Activated T-cell treated with anti-CD3 and anti-CD28 coated beads, Interleukin-2, amount 50 U/mL, for 24 hours (primary cell): ENCODE results near the gene CTPS2.

Experiments
- DNase-seq: peaks from one replicate; pipeline ENCODE4 v3.0.0-alpha.2; 2020
- H3K27ac Mint-ChIP-seq: 2 replicates; pipeline ENCODE4 v1.8.0; 2020; ENCODE audit warnings: mild to moderate bottlenecking, mixed read lengths
- H3K27me3 Mint-ChIP-seq: 2 replicates; pipeline ENCODE4 v1.8.0; 2020; ENCODE audit warnings: mixed read lengths
- H3K36me3 Mint-ChIP-seq: 2 replicates; pipeline ENCODE4 v1.8.0; 2020; ENCODE audit warnings: low read depth, mixed read lengths
- H3K4me1 Mint-ChIP-seq: 2 replicates; pipeline ENCODE4 v1.8.0; 2020; ENCODE audit warnings: low read depth, mixed read lengths
- H3K4me3 Mint-ChIP-seq: 2 replicates; pipeline ENCODE4 v1.8.0; 2020; ENCODE audit warnings: mild to moderate bottlenecking, moderate library complexity, mixed read lengths
- H3K9me3 Mint-ChIP-seq: 2 replicates; pipeline ENCODE4 v1.8.0; 2020; ENCODE audit warnings: mixed read lengths

The CTPS2 gene

GRCh38 chrX:16658284-16658683 is 54.2 kb downstream of the CTPS2 start:
- DNase-seq: no peak
- Mint-ChIP-seq H3K4me3 (no peak overlapping the region), H3K4me1 (no peaks in the 10 kb centered on the region), H3K36me3 (no peaks in the 10 kb centered on the region), H3K27me3 (peaks cover 16% of the 10 kb centered on the region), H3K27ac (no peak overlapping the region), H3K9me3 (no peaks in the 10 kb centered on the region)

GRCh38 chrX:16654093-16654492 is 58.4 kb downstream of the CTPS2 start:
- H3K36me3 Mint-ChIP-seq: no peaks in the 10 kb centered on the region
- H3K27me3 Mint-ChIP-seq: peaks cover 29% of the 10 kb centered on the region
- DNase-seq: no peak
- H3K9me3 Mint-ChIP-seq: no peaks in the 10 kb centered on the region
- no peaks in the 10 kb centered on the region for H3K4me1 Mint-ChIP-seq
- no peak overlapping the region for H3K4me3 Mint-ChIP-seq
- no peak overlapping the region for H3K27ac Mint-ChIP-seq

- Mint-ChIP-seq H3K9me3 (no peaks in the 10 kb centered on the region), H3K4me3 (no peak overlapping the region), H3K4me1 (no peaks in the 10 kb centered on the region), H3K27ac (no peak overlapping the region), H3K36me3 (no peaks in the 10 kb centered on the region), H3K27me3 (peaks cover 32% of the 10 kb centered on the region)
- no peak for DNase-seq
These were observed 59.0 kb downstream of the CTPS2 start for GRCh38 chrX:16653424-16653823.

- no peak overlapping the region for H3K27ac Mint-ChIP-seq
- H3K36me3 Mint-ChIP-seq: no peaks in the 10 kb centered on the region
- no peak overlapping the region for H3K4me3 Mint-ChIP-seq
- H3K9me3 Mint-ChIP-seq: no peaks in the 10 kb centered on the region
- no peaks in the 10 kb centered on the region for H3K4me1 Mint-ChIP-seq
- H3K27me3 Mint-ChIP-seq: peaks cover 26% of the 10 kb centered on the region
- no peak for DNase-seq
These were observed 61.0 kb downstream of the CTPS2 start for GRCh38 chrX:16651391-16652024.

- Mint-ChIP-seq H3K27ac (no peak within 1 kb of the TSS), H3K27me3 (peaks cover 28% of the 10 kb centered on the region), H3K9me3 (no peaks in the 10 kb centered on the region), H3K4me1 (no peaks in the 10 kb centered on the region), H3K36me3 (no peaks in the 10 kb centered on the region), H3K4me3 (no peak within 1 kb of the TSS)
- DNase-seq: no peak
These were observed 62.6 kb downstream of the CTPS2 start, which contains the start of gene S100G for GRCh38 chrX:16649858-16650257. Gene S100G (plus strand): TSS chrX:16650158. CDS start chrX:16651007, 849 bp downstream.

GRCh38 chrX:16646366-16647138 is 65.9 kb downstream of the CTPS2 start:
- Mint-ChIP-seq H3K27me3 (peaks cover 27% of the 10 kb centered on the region), H3K27ac (no peak overlapping the region), H3K4me3 (no peak overlapping the region), H3K36me3 (no peaks in the 10 kb centered on the region), H3K4me1 (no peaks in the 10 kb centered on the region), H3K9me3 (no peaks in the 10 kb centered on the region)
- DNase-seq: no peak

- DNase-seq: no peak
These were observed 69.3 kb downstream of the CTPS2 start for GRCh38 chrX:16643176-16643575.

GRCh38 chrX:16640823-16641222 is 71.6 kb downstream of the CTPS2 start:
- Mint-ChIP-seq H3K9me3 (no peaks in the 10 kb centered on the region), H3K27me3 (peaks cover 17% of the 10 kb centered on the region), H3K36me3 (peaks cover 2% of the 10 kb centered on the region), H3K27ac (no peak overlapping the region), H3K4me3 (no peak overlapping the region), H3K4me1 (no peaks in the 10 kb centered on the region)
- no peak for DNase-seq

More at GRCh38 chrX:16643176-16643575, 69.3 kb downstream of the CTPS2 start:
- Mint-ChIP-seq H3K4me3 (no peak overlapping the region), H3K4me1 (no peaks in the 10 kb centered on the region), H3K9me3 (no peaks in the 10 kb centered on the region), H3K27ac (no peak overlapping the region), H3K27me3 (peaks cover 17% of the 10 kb centered on the region), H3K36me3 (no peaks in the 10 kb centered on the region)

- H3K4me3 Mint-ChIP-seq: no peak overlapping the region
- H3K4me1 Mint-ChIP-seq: no peaks in the 10 kb centered on the region
- no peak overlapping the region for H3K27ac Mint-ChIP-seq
- H3K36me3 Mint-ChIP-seq: peaks cover 2% of the 10 kb centered on the region
- no peak for DNase-seq
- no peaks in the 10 kb centered on the region for H3K9me3 Mint-ChIP-seq
- peaks cover 13% of the 10 kb centered on the region for H3K27me3 Mint-ChIP-seq
These were observed 72.5 kb downstream of the CTPS2 start for GRCh38 chrX:16639966-16640365.

- no peak for DNase-seq
- no peaks in the 10 kb centered on the region for H3K9me3 Mint-ChIP-seq
- H3K27ac Mint-ChIP-seq: no peak overlapping the region
- peaks cover 12% of the 10 kb centered on the region for H3K27me3 Mint-ChIP-seq
- H3K4me3 Mint-ChIP-seq: no peak overlapping the region
- peaks cover 2% of the 10 kb centered on the region for H3K4me1 Mint-ChIP-seq
- H3K36me3 Mint-ChIP-seq: peaks cover 2% of the 10 kb centered on the region
These were observed 73.9 kb downstream of the CTPS2 start for GRCh38 chrX:16638533-16638932.

GRCh38 chrX:16635596-16635995 is 76.9 kb downstream of the CTPS2 start:
- H3K4me1 Mint-ChIP-seq: peaks cover 2% of the 10 kb centered on the region
- H3K36me3 Mint-ChIP-seq: peaks cover 2% of the 10 kb centered on the region
- no peaks in the 10 kb centered on the region for H3K9me3 Mint-ChIP-seq
- no peak for DNase-seq
- H3K27me3 Mint-ChIP-seq: peaks cover 23% of the 10 kb centered on the region
- H3K27ac Mint-ChIP-seq: no peak overlapping the region
- H3K4me3 Mint-ChIP-seq: no peak overlapping the region

GRCh38 chrX:16635040-16635439 is 77.4 kb downstream of the CTPS2 start:
- DNase-seq: no peak
- Mint-ChIP-seq H3K27ac (no peak overlapping the region), H3K9me3 (no peaks in the 10 kb centered on the region), H3K4me3 (no peak overlapping the region), H3K4me1 (peaks cover 2% of the 10 kb centered on the region), H3K36me3 (peaks cover 2% of the 10 kb centered on the region), H3K27me3 (peaks cover 21% of the 10 kb centered on the region)

- H3K36me3 Mint-ChIP-seq: peaks cover 2% of the 10 kb centered on the region
- H3K4me3 Mint-ChIP-seq: no peak overlapping the region
- DNase-seq: no peak
- no peaks in the 10 kb centered on the region for H3K9me3 Mint-ChIP-seq
- peaks cover 26% of the 10 kb centered on the region for H3K27me3 Mint-ChIP-seq
- H3K27ac Mint-ChIP-seq: no peak overlapping the region
- peaks cover 2% of the 10 kb centered on the region for H3K4me1 Mint-ChIP-seq
These were observed 78.7 kb downstream of the CTPS2 start for GRCh38 chrX:16633754-16634153.

- H3K4me3 Mint-ChIP-seq: no peak overlapping the region
- H3K27me3 Mint-ChIP-seq: peaks cover 33% of the 10 kb centered on the region
- DNase-seq: no peak
- no peaks in the 10 kb centered on the region for H3K36me3 Mint-ChIP-seq
- peaks cover 2% of the 10 kb centered on the region for H3K4me1 Mint-ChIP-seq
- H3K9me3 Mint-ChIP-seq: no peaks in the 10 kb centered on the region
- H3K27ac Mint-ChIP-seq: no peak overlapping the region
These were observed 82.6 kb downstream of the CTPS2 start for GRCh38 chrX:16629909-16630308.

- peaks cover 2% of the 10 kb centered on the region for H3K4me1 Mint-ChIP-seq
- H3K36me3 Mint-ChIP-seq: no peaks in the 10 kb centered on the region
- no peaks in the 10 kb centered on the region for H3K9me3 Mint-ChIP-seq
- H3K4me3 Mint-ChIP-seq: no peak overlapping the region
- DNase-seq: no peak
- H3K27me3 Mint-ChIP-seq: peaks cover 32% of the 10 kb centered on the region
- no peak overlapping the region for H3K27ac Mint-ChIP-seq
These were observed 83.4 kb downstream of the CTPS2 start for GRCh38 chrX:16628946-16629595.
